ENCODE results near the gene PTPRM. TPM values are rescaled to one million over a fixed set of nuclear protein-coding genes. Genes with fewer than 3 reads are reported as not detected.

PTPRM gene
- total RNA-seq, 1 experiment from 2014 or later: not detected

- no peak overlapping the region for H3K27ac ChIP-seq (ENCODE audit: low read depth, low read length, poor library complexity, severe bottlenecking)
- no peak for DNase-seq (ENCODE audit: low spot score)
- H3K4me1 ChIP-seq (ENCODE audit: insufficient read depth, low read length, poor library complexity, severe bottlenecking): no peaks in the 10 kb centered on the region
- no TSS peak for BruUV-seq (replicated peaks)
- no peak overlapping the region for H3K4me3 ChIP-seq (ENCODE audit: low read depth, low read length, poor library complexity, severe bottlenecking)
- H3K9me3 ChIP-seq (ENCODE audit: low read depth, low read length, poor library complexity, severe bottlenecking): peaks cover 8% of the 10 kb centered on the region
- no peaks in the 10 kb centered on the region for H3K36me3 ChIP-seq (ENCODE audit: insufficient read depth, low read length, poor library complexity, severe bottlenecking)
- no peaks in the 10 kb centered on the region for H3K27me3 ChIP-seq (replicated peaks; ENCODE audit: insufficient read depth, low read depth, low read length, poor library complexity)
- CTCF ChIA-PET: no interaction called here
- POLR2A ChIA-PET (ENCODE audit: low non-redundant PET): no interaction called here
- TF ChIP-seq EZH2 (IDR thresholded peaks at IDR 0.05; ENCODE audit: borderline replicate concordance, low read depth, low read length, poor library complexity, severe bottlenecking) (no peak), CTCF (conservative IDR thresholded peaks at IDR 0.05; ENCODE audit: low read depth, low read length) (no peak)
- intact Hi-C loops (cut with micrococcal nuclease; ENCODE audit: unreplicated experiment): no loop called here
These were observed 623.9 kb downstream of the PTPRM start for GRCh38 chr18:8190980-8191379.

GRCh38 chr18:8194431-8194830, 627.3 kb downstream of the PTPRM start:
- Histone ChIP-seq H3K36me3 (ENCODE audit: insufficient read depth, low read length, poor library complexity, severe bottlenecking) (no peaks in the 10 kb centered on the region), H3K27ac (ENCODE audit: low read depth, low read length, poor library complexity, severe bottlenecking) (no peak overlapping the region), H3K4me3 (ENCODE audit: low read depth, low read length, poor library complexity, severe bottlenecking) (no peak overlapping the region), H3K27me3 (replicated peaks; ENCODE audit: insufficient read depth, low read depth, low read length, poor library complexity) (no peaks in the 10 kb centered on the region), H3K9me3 (ENCODE audit: low read depth, low read length, poor library complexity, severe bottlenecking) (peaks cover 13% of the 10 kb centered on the region), H3K4me1 (ENCODE audit: insufficient read depth, low read length, poor library complexity, severe bottlenecking) (no peaks in the 10 kb centered on the region)
- BruUV-seq (replicated peaks): no TSS peak
- DNase-seq (ENCODE audit: low spot score): no peak
- ChIA-PET CTCF (no interaction called here), POLR2A (ENCODE audit: low non-redundant PET) (no interaction called here)
- intact Hi-C loops (cut with micrococcal nuclease; ENCODE audit: unreplicated experiment): no loop called here
- no peak for TF ChIP-seq EZH2 (IDR thresholded peaks at IDR 0.05; ENCODE audit: borderline replicate concordance, low read depth, low read length, poor library complexity, severe bottlenecking)
- no peak for TF ChIP-seq CTCF (conservative IDR thresholded peaks at IDR 0.05; ENCODE audit: low read depth, low read length)

- Histone ChIP-seq H3K9me3 (ENCODE audit: low read depth, low read length, poor library complexity, severe bottlenecking) (peaks cover 13% of the 10 kb centered on the region), H3K27ac (ENCODE audit: low read depth, low read length, poor library complexity, severe bottlenecking) (no peak overlapping the region), H3K4me1 (ENCODE audit: insufficient read depth, low read length, poor library complexity, severe bottlenecking) (no peaks in the 10 kb centered on the region), H3K27me3 (replicated peaks; ENCODE audit: insufficient read depth, low read depth, low read length, poor library complexity) (no peaks in the 10 kb centered on the region), H3K36me3 (ENCODE audit: insufficient read depth, low read length, poor library complexity, severe bottlenecking) (no peaks in the 10 kb centered on the region), H3K4me3 (ENCODE audit: low read depth, low read length, poor library complexity, severe bottlenecking) (no peak overlapping the region)
- CTCF ChIA-PET: no interaction called here
- intact Hi-C loops (cut with micrococcal nuclease; ENCODE audit: unreplicated experiment): no loop called here
- TF ChIP-seq CTCF (conservative IDR thresholded peaks at IDR 0.05; ENCODE audit: low read depth, low read length) (no peak), EZH2 (IDR thresholded peaks at IDR 0.05; ENCODE audit: borderline replicate concordance, low read depth, low read length, poor library complexity, severe bottlenecking) (no peak)
- DNase-seq (ENCODE audit: low spot score): no peak
- POLR2A ChIA-PET (ENCODE audit: low non-redundant PET): no interaction called here
- no TSS peak for BruUV-seq (replicated peaks)
These were observed 629.1 kb downstream of the PTPRM start for GRCh38 chr18:8196238-8196637.
